Adipose tissue (tissue), 3 donors: ENCODE measurements around the gene RARB. TPM values are rescaled to one million over a fixed set of nuclear protein-coding genes. Genes with fewer than 3 reads are reported as not detected.

ENCODE experiments used
- H3K27ac ChIP-seq: one replicate; pipeline ENCODE4 v1.5.1; 2013; ENCODE audit warnings: low read depth, low read length
- WGBS, 3 donors: extraction: QIAGEN DNeasy Blood & Tissue Kit; methylation state at CpG; one replicate each; pipeline ENCODE4 v1.1.7; 2013; 5-methylcytosine and 5-hydroxymethylcytosine counted together
- polyA plus RNA-seq, 3 donors: library from polyadenylated mRNA; stranded (reverse); fragments of 200-250 nt; gene quantifications; one replicate each; pipeline ENCODE4 v1.2.3, GENCODE V29; 2013
- donor health status: healthy with polysubstance abuse.
- donor health status: Bipolar disorder and iron deficiency.
- donor health status: healthy.

The RARB gene
- polyA plus RNA-seq, 3 donors = 0.75 to 4.7 (median 3.0) TPM

GRCh38 chr3:25419251-25419650 lies 8.8 kb upstream of the RARB start:
- H3K27ac ChIP-seq = no peak overlapping the region
- 65 to 88% (median 72%) methylated on average over 1 of the region's 1 CpG for WGBS, 3 donors

- H3K27ac ChIP-seq = no peak overlapping the region
These were observed 7.9 kb upstream of the RARB start for GRCh38 chr3:25420147-25420546.

GRCh38 chr3:25420885-25421284 lies 7.2 kb upstream of the RARB start:
- H3K27ac ChIP-seq = no peak overlapping the region

GRCh38 chr3:25421747-25422146 lies 6.3 kb upstream of the RARB start:
- WGBS, 3 donors = 66 to 94% (median 86%) methylated on average over 2 of the region's 2 CpGs

GRCh38 chr3:25423780-25424588 lies 4.1 kb upstream of the RARB start:
- no peak overlapping the region for H3K27ac ChIP-seq
- WGBS, 3 donors = 74 to 81% (median 74%) methylated on average over 9 of the region's 9 CpGs

More at GRCh38 chr3:25421747-25422146, 6.3 kb upstream of the RARB start:
- no peak overlapping the region for H3K27ac ChIP-seq

GRCh38 chr3:25424614-25425013 lies 3.4 kb upstream of the RARB start:
- H3K27ac ChIP-seq = no peak overlapping the region
- 68 to 93% (median 83%) methylated on average over 5 of the region's 5 CpGs for WGBS, 3 donors

- WGBS, 3 donors = 71 to 80% (median 79%) methylated on average over 2 of the region's 2 CpGs
These were observed 1.7 kb upstream of the RARB start for GRCh38 chr3:25426408-25426807.

GRCh38 chr3:25427155-25427554 lies 908 bp upstream of the RARB start:
- WGBS, 3 donors = 64 to 82% (median 81%) methylated on average over 2 of the region's 2 CpGs

More at GRCh38 chr3:25426408-25426807, 1.7 kb upstream of the RARB start:
- no peak overlapping the region for H3K27ac ChIP-seq

GRCh38 chr3:25427563-25427941 lies 511 bp upstream of the RARB start:
- WGBS, 3 donors = 2% methylated on average over 13 of the region's 13 CpGs
- H3K27ac ChIP-seq = no peak overlapping the region

More at GRCh38 chr3:25427155-25427554, 908 bp upstream of the RARB start:
- H3K27ac ChIP-seq = no peak overlapping the region

- WGBS, 3 donors = 7 to 34% (median 10%) methylated on average over 6 of the region's 6 CpGs
These were observed 799 bp downstream of the RARB start for GRCh38 chr3:25428789-25429335.

GRCh38 chr3:25429361-25430286 lies 1.6 kb downstream of the RARB start:
- H3K27ac ChIP-seq = no peak overlapping the region
- WGBS, 3 donors = 19 to 35% (median 28%) methylated on average over 12 of the region's 12 CpGs

More at GRCh38 chr3:25428789-25429335, 799 bp downstream of the RARB start:
- no peak overlapping the region for H3K27ac ChIP-seq

GRCh38 chr3:25430287-25430934 lies 2.3 kb downstream of the RARB start:
- H3K27ac ChIP-seq = no peak overlapping the region
- WGBS, 3 donors = 11 to 44% (median 37%) methylated on average over 5 of the region's 5 CpGs

GRCh38 chr3:25430935-25431770 lies 3.1 kb downstream of the RARB start:
- WGBS, 3 donors = 38 to 50% (median 42%) methylated on average over 6 of the region's 6 CpGs

GRCh38 chr3:25432176-25432720 lies 4.2 kb downstream of the RARB start:
- 85 to 86% (median 85%) methylated on average over 4 of the region's 4 CpGs for WGBS, 3 donors
- H3K27ac ChIP-seq = no peak overlapping the region

More at GRCh38 chr3:25430935-25431770, 3.1 kb downstream of the RARB start:
- no peak overlapping the region for H3K27ac ChIP-seq

GRCh38 chr3:25433106-25433505 lies 5.0 kb downstream of the RARB start:
- no peak overlapping the region for H3K27ac ChIP-seq
- WGBS, 3 donors = 78 to 93% (median 91%) methylated on average over 2 of the region's 2 CpGs

GRCh38 chr3:25433868-25434267 lies 5.8 kb downstream of the RARB start:
- H3K27ac ChIP-seq = no peak overlapping the region
- 24 to 64% (median 53%) methylated on average over 5 of the region's 5 CpGs for WGBS, 3 donors

GRCh38 chr3:25437953-25438352 lies 9.9 kb downstream of the RARB start:
- 75 to 84% (median 75%) methylated on average over 6 of the region's 6 CpGs for WGBS, 3 donors
- H3K27ac ChIP-seq = no peak overlapping the region
